ENCODE measurements around the gene NHS.

- TF ChIP-seq HNF4G (IDR thresholded peaks at IDR 0.05; ENCODE audit: borderline replicate concordance, low read depth, low read length) (no peak), HNF4G (CRISPR knock-in tag; IDR thresholded peaks at IDR 0.05; ENCODE audit: borderline replicate concordance, low read depth) (no peak), TBP (CRISPR knock-in tag; IDR thresholded peaks at IDR 0.05) (no peak), POLR2A (IDR thresholded peaks at IDR 0.05; ENCODE audit: insufficient read depth in 1 of 2, low read depth in 2 of 2, low read length in 2 of 2) (no peak)
- TF ChIP-seq, protein P1, sequence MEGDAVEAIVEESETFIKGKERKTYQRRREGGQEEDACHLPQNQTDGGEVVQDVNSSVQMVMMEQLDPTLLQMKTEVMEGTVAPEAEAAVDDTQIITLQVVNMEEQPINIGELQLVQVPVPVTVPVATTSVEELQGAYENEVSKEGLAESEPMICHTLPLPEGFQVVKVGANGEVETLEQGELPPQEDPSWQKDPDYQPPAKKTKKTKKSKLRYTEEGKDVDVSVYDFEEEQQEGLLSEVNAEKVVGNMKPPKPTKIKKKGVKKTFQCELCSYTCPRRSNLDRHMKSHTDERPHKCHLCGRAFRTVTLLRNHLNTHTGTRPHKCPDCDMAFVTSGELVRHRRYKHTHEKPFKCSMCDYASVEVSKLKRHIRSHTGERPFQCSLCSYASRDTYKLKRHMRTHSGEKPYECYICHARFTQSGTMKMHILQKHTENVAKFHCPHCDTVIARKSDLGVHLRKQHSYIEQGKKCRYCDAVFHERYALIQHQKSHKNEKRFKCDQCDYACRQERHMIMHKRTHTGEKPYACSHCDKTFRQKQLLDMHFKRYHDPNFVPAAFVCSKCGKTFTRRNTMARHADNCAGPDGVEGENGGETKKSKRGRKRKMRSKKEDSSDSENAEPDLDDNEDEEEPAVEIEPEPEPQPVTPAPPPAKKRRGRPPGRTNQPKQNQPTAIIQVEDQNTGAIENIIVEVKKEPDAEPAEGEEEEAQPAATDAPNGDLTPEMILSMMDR (CRISPR knock-in tag; IDR thresholded peaks at IDR 0.05), result no peak
Observed at GRCh38 chrX:17496407-17496806, 121.4 kb downstream of the NHS start.
